GM12875 (cell line): ENCODE data around the gene ILDR1.

Experiments used
- H3K4me3 ChIP-seq: one replicate; pipeline ENCODE4 v1.5.1; 2011; ENCODE audit warnings: low read depth, low read length, control low read depth
- TF ChIP-seq, protein P1 (sequence below): IDR thresholded peaks from 2 replicates; pipeline ENCODE4 v1.5.1; 2011; ENCODE audit warnings: low read depth, mild to moderate bottlenecking, control low read depth, inconsistent platforms, low read length, moderate library complexity, borderline replicate concordance; ENCODE audit not compliant: insufficient read depth

ILDR1 gene

DNA sequence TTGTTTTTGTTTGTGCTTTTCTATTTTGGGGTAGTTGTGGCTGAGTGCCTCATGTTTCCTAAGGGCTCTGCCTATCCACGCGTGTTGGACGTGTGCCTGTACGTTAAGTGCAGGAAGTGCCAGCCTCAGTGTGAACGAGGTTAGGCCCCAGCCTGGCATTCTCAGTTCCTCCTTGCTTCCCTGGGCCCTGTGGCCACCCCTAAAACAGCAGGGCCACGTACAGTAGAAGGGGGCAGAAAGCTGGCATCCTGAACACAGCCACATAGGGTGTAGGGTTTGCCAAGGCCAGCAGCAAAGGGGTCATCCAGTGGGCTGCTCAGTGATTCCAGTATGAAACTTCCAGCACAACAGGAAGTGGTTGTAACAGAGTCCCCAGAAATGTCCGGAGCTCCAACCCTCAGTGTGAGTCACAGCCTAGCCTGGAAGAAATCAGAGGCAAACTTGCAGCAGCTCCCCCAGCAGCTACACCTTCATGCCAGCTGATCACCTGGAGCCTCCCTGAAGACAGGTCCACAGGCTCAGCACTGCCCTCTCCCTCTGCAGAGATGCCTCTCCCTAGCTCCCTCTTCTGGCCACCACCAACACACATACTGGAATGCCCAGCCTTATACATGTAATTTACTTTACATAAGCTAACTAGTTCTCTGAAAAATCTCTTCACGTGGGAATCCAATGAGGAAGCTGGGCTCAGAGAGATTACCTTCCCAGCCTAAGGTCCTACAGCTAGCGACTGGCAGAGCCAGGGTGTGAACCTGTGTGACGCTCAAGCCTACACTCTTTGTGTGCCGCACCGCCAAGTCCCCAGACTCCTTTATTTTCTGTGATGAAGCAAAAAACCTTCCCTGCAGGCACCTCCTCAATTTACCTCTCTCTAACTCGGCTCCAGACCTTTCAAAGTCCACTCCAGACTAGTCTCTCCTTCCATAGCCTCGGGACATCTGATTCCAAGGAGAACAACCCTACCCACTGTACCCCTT lies 26.6 kb downstream of the ILDR1 start:
- H3K4me3 ChIP-seq = no peak overlapping the region
- TF ChIP-seq, protein P1, sequence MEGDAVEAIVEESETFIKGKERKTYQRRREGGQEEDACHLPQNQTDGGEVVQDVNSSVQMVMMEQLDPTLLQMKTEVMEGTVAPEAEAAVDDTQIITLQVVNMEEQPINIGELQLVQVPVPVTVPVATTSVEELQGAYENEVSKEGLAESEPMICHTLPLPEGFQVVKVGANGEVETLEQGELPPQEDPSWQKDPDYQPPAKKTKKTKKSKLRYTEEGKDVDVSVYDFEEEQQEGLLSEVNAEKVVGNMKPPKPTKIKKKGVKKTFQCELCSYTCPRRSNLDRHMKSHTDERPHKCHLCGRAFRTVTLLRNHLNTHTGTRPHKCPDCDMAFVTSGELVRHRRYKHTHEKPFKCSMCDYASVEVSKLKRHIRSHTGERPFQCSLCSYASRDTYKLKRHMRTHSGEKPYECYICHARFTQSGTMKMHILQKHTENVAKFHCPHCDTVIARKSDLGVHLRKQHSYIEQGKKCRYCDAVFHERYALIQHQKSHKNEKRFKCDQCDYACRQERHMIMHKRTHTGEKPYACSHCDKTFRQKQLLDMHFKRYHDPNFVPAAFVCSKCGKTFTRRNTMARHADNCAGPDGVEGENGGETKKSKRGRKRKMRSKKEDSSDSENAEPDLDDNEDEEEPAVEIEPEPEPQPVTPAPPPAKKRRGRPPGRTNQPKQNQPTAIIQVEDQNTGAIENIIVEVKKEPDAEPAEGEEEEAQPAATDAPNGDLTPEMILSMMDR = peak; percentile 54; the same call in 1 of the 2 replicates

DNA sequence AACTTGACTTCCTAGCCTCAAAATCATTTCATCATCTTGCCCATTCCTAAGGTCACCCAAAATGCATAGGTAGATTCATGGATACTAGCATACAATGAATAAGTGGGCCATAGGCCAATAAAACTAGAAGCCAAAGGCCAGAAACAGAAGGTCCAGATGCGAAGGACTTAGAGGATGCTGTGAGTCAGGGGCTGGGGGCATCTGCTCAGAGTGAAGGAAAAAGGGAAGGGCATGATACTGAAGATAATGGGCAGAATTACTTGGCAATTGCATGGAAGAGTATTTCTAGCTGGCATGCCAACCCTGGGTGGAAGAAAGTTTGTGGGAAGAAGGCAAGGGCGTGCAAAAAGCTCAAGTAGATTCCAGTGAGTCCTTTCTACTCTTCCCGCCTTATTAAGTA lies 27.5 kb downstream of the ILDR1 start:
- TF ChIP-seq, protein P1 = no peak
- no peak overlapping the region for H3K4me3 ChIP-seq

DNA sequence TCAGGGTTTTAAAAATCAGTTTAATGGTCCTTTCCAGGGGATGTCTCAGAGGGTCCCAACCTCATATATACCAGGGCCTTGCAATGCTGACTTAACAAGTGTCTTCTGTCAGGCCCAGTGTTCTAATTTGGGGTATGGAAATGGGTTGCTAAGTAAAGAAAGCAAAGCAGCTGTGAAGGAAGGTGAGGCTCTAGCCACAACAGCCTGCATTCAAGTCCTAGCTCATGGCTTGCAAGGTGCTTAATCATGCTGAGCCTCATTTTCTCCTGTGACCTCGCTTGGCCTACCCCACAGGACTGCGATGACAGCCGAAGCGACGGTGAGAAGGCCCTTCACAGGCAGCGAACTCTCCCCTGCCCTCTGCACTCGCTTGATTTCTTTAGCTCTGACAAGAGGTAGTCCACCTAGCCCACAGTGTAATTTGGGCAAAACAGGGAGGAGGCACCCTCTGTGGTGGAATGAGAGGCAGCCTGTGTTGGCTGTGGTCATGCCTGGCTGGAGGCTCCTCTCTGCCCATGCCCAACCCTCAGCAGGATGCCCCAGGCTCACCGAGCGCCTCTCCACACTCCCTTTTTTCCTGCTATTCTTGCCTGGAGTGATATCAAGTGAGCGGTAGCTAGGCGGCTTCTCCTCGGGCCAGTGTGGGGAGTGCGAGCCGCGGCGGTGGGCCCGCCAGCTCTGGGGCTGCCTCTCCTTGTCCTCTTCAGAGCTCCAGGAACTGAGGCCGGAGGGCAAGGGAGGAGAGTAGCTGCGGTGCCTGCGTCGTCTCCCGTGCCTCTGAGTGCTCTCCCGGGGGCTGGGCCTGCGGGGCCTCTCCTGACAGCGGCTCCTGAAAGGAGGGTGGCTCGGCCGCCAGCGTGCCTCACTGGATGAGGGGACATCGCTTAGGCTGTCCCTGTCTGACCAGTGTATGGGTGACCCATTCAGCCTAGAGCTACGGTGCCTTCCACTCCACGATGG lies 29.2 kb downstream of the ILDR1 start:
- TF ChIP-seq, protein P1 = no peak
- H3K4me3 ChIP-seq = no peak overlapping the region

DNA sequence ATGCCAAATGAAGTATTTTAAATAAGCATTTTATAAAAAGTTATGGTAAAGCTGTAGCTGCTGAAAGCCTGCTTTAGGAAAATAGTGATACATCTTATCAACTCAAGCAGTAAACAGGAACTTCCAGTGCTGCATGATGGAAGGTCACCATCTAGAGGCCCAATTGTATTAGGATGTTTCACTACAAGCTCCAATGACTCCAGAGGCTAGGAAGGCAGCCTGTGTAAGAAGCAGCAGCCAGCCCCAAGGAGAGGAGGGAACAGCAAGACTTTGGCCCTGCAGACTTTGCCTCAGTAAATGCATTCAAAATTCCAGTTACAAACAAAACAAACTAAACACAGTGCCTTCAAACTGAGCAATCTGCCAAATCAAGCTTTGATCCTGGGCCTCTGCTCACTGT lies 32.1 kb downstream of the ILDR1 start:
- H3K4me3 ChIP-seq = no peak overlapping the region
- TF ChIP-seq, protein P1 = no peak

DNA sequence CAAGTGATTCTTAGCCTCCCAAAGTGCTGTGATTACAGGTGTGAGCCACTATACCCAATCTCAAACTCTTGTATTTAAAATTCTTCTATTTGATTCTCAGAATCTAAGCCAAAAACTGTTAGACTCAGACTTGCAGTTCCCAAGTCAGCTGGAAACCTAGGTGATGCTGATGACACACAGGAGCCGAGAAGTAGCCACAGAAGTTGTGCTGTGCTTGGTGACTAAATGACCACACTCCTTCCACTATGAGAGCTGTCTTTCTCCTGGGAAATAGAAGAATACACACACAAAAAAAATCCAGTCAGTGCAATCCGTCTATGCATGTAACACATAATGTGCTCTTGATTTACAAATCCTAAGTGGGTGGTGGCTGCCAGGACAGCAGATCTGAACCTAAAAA lies 33.9 kb downstream of the ILDR1 start:
- H3K4me3 ChIP-seq = no peak overlapping the region
- TF ChIP-seq, protein P1 = no peak

DNA sequence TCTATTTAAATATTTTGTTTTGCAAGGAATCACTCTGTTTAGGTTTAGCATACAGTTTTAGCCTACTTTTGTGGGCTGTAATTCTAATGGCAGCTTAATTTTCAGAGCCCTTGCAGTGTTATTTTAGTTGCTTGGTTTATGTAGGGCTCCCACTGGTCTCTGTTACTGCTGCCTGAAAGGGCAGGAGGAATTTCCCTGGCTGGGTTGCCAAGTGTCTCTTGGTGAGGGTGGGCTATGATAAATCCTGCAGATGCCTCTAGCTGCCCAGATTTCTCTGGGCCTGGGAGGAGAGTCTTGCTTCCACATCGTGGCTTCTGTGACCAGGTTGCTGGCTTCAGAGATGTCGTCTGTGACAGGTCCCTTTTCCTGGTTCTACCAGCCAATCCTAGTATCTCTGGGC lies 36.2 kb downstream of the ILDR1 start:
- no peak overlapping the region for H3K4me3 ChIP-seq

More for the DNA sequence above, 36.2 kb downstream of the ILDR1 start:
- TF ChIP-seq, protein P1 = no peak
